Keratinocyte (primary cell): ENCODE measurements around the gene DLG2. TPM values are rescaled to one million over a fixed set of nuclear protein-coding genes. Genes with fewer than 3 reads are reported as not detected.

ENCODE experiments used
- DNase-seq: peaks from one replicate; pipeline ENCODE4 v3.0.0-alpha.2; 2011; ENCODE audit warnings: low read depth, missing footprints, low spot score
- FAIRE-seq: peaks from 2 replicates; lab custom pipeline; 2011; peaks lifted over from hg19 to GRCh38; lab: Jason Lieb, UNC
- H2AFZ ChIP-seq: 2 replicates; pipeline ENCODE4 v1.6.0; 2012; ENCODE audit warnings: low read length, control low read depth, inconsistent platforms; ENCODE audit not compliant: control insufficient read depth
- H3K27ac ChIP-seq: 2 replicates; pipeline ENCODE4 v1.5.1; 2011; ENCODE audit warnings: low read length; ENCODE audit not compliant: control insufficient read depth, insufficient read depth
- H3K27me3 ChIP-seq: 3 replicates; pipeline ENCODE4 v1.6.0; 2011; ENCODE audit warnings: low read length; ENCODE audit not compliant: control insufficient read depth, insufficient read depth; ENCODE audit errors: extremely low read depth
- H3K36me3 ChIP-seq, 2 experiments: 2 replicates in 1 of 2; 3 replicates in 1 of 2; pipeline ENCODE4 v1.5.1; 2011; ENCODE audit warnings: low read length in 2 of 2, mild to moderate bottlenecking in 1 of 2; ENCODE audit not compliant: control insufficient read depth in 2 of 2, insufficient read depth in 2 of 2; ENCODE audit errors: extremely low read depth in 1 of 2
- H3K4me1 ChIP-seq: 3 replicates; pipeline ENCODE4 v1.5.1; 2011; ENCODE audit warnings: low read length; ENCODE audit not compliant: control insufficient read depth, insufficient read depth; ENCODE audit errors: extremely low read depth
- H3K4me2 ChIP-seq: 3 replicates; pipeline ENCODE4 v1.6.0; 2011; ENCODE audit warnings: low read depth, low read length; ENCODE audit not compliant: control insufficient read depth, insufficient read depth; ENCODE audit errors: extremely low read depth
- H3K4me3 ChIP-seq, 3 experiments: fragments of 200-600 bp in 1 of 3; sonication (generic) in 1 of 3; 2 replicates in 2 of 3; 3 replicates in 1 of 3; pipeline ENCODE4 v1.5.1; 2011 to 2016; ENCODE audit warnings: low read length in 3 of 3, mild to moderate bottlenecking in 3 of 3, control low read depth in 2 of 3, inconsistent platforms in 1 of 3, low read depth in 1 of 3, mixed read lengths in 1 of 3, mixed run types in 1 of 3, moderate library complexity in 1 of 3; ENCODE audit not compliant: control insufficient read depth in 2 of 3, insufficient read depth in 2 of 3; ENCODE audit errors: extremely low read depth in 1 of 3
- H3K79me2 ChIP-seq: 2 replicates; pipeline ENCODE4 v1.6.0; 2012; ENCODE audit warnings: low read length; ENCODE audit not compliant: control insufficient read depth, insufficient read depth
- H3K9ac ChIP-seq: 3 replicates; pipeline ENCODE4 v1.6.0; 2011; ENCODE audit warnings: low read length; ENCODE audit not compliant: control insufficient read depth, insufficient read depth; ENCODE audit errors: extremely low read depth
- H3K9me1 ChIP-seq: 3 replicates; pipeline ENCODE4 v1.6.0; 2011; ENCODE audit warnings: low read length; ENCODE audit not compliant: control insufficient read depth, insufficient read depth; ENCODE audit errors: extremely low read depth
- H3K9me3 ChIP-seq: 2 replicates; pipeline ENCODE4 v1.5.1; 2012; ENCODE audit warnings: low read depth, low read length; ENCODE audit not compliant: control insufficient read depth
- H4K20me1 ChIP-seq: 3 replicates; pipeline ENCODE4 v1.6.0; 2011; ENCODE audit warnings: low read length; ENCODE audit not compliant: control insufficient read depth, insufficient read depth; ENCODE audit errors: extremely low read depth
- CTCF ChIP-seq, 3 experiments: IDR thresholded peaks in 1 of 3; conservative IDR thresholded peaks in 1 of 3; optimal IDR thresholded peaks in 1 of 3; 2 replicates in 2 of 3; 3 replicates in 1 of 3; pipeline versions ENCODE3 to v1.5.1; 2011; ENCODE audit warnings: low read length in 3 of 3, mild to moderate bottlenecking in 3 of 3, moderate library complexity in 2 of 3, control low read depth in 1 of 3, inconsistent platforms in 1 of 3; ENCODE audit not compliant: insufficient read depth in 2 of 3; ENCODE audit errors: extremely low read depth in 1 of 3
- EZH2 ChIP-seq: IDR thresholded peaks from one replicate; pipeline ENCODE4 v1.6.1; 2012; ENCODE audit warnings: inconsistent platforms, mild to moderate bottlenecking, low read length, moderate library complexity
- dilution Hi-C: fragments of 300-500 bp; cut with MboI; formaldehyde crosslinking; loops from one replicate; pipeline ENCODE4 v1.7.0; 2020; ENCODE audit warnings: low sequenced_read_pairs; ENCODE audit not compliant: extremely low pct_ligation_motif_present
- polyA plus RNA-seq, 5 experiments: library from polyadenylated mRNA; depleted of rRNA in 3 of 5; stranded (reverse) in 3 of 5; stranded (forward) in 1 of 5; unstranded in 1 of 5; fragments of >200 nt; gene quantifications; 1 replicate in 1 of 5; 2 replicates in 3 of 5; 3 replicates in 1 of 5; pipeline versions ENCODE4 v1.2.1 to v1.2.3, GENCODE V29; 2011 to 2012; ENCODE audit warnings: missing spikeins in 2 of 5, low read depth in 1 of 5, low replicate concordance in 1 of 5

Gene DLG2
- polyA plus RNA-seq, 1 donor (not counting 4 experiments of a cell fraction or from before 2014, with no cell fraction given): 0.55 TPM

- H3K36me3 ChIP-seq: no peaks in the 10 kb centered on the region
- no peaks in the 10 kb centered on the region for H4K20me1 ChIP-seq
- H3K4me1 ChIP-seq: no peaks in the 10 kb centered on the region
- no peak overlapping the region for H2AFZ ChIP-seq
- TF ChIP-seq EZH2: no peak
- no peak for TF ChIP-seq CTCF (optimal IDR thresholded peaks at IDR 0.05 in 1 of 3, IDR thresholded peaks at IDR 0.05 in 1 of 3, conservative IDR thresholded peaks at IDR 0.05 in 1 of 3; ENCODE audit: extremely low read depth in 1 of 3, insufficient read depth in 2 of 3, low read length in 3 of 3)
- H3K79me2 ChIP-seq: no peaks in the 10 kb centered on the region
- H3K9me1 ChIP-seq: no peaks in the 10 kb centered on the region
- no peaks in the 10 kb centered on the region for H3K9me3 ChIP-seq
- no peak overlapping the region for H3K4me3 ChIP-seq
- FAIRE-seq (no peak), DNase-seq (no peak)
- H3K4me2 ChIP-seq: no peak overlapping the region
- dilution Hi-C loops: no loop called here
- no peaks in the 10 kb centered on the region for H3K27me3 ChIP-seq
- no peak overlapping the region for H3K27ac ChIP-seq
- H3K9ac ChIP-seq: no peak overlapping the region
Measured at GRCh38 chr11:84137505-84137904, 1489.6 kb downstream of the DLG2 start.

GRCh38 chr11:84136926-84137325 lies 1490.2 kb downstream of the DLG2 start:
- FAIRE-seq (no peak), DNase-seq (no peak)
- H3K9me1 ChIP-seq: no peaks in the 10 kb centered on the region
- no peaks in the 10 kb centered on the region for H3K4me1 ChIP-seq
- no peaks in the 10 kb centered on the region for H3K79me2 ChIP-seq
- H2AFZ ChIP-seq: no peak overlapping the region
- H3K4me3 ChIP-seq: no peak overlapping the region
- no peaks in the 10 kb centered on the region for H4K20me1 ChIP-seq
- TF ChIP-seq CTCF (optimal IDR thresholded peaks at IDR 0.05 in 1 of 3, IDR thresholded peaks at IDR 0.05 in 1 of 3, conservative IDR thresholded peaks at IDR 0.05 in 1 of 3; ENCODE audit: extremely low read depth in 1 of 3, insufficient read depth in 2 of 3, low read length in 3 of 3): no peak
- TF ChIP-seq EZH2: no peak
- H3K27me3 ChIP-seq: no peaks in the 10 kb centered on the region
- H3K9me3 ChIP-seq: no peaks in the 10 kb centered on the region
- no peak overlapping the region for H3K4me2 ChIP-seq
- no peak overlapping the region for H3K9ac ChIP-seq
- dilution Hi-C loops: no loop called here
- H3K36me3 ChIP-seq: no peaks in the 10 kb centered on the region
- H3K27ac ChIP-seq: no peak overlapping the region
